Transverse colon (tissue), 4 donors: ENCODE data around the gene CALM1. TPM values are rescaled to one million over a fixed set of nuclear protein-coding genes. Genes with fewer than 3 reads are reported as not detected.
A peak's percentile ranks its signal among the peaks of the same experiment; 100 is the strongest.

Experiments
- DNase-seq: peaks from one replicate; pipeline ENCODE4 v3.0.0-alpha.2; 2019
- H3K27ac ChIP-seq, 4 donors: fragments of 200-600 bp; sonication (generic); 2 replicates each; pipeline ENCODE4 v1.5.1; 2016 to 2018; ENCODE audit warnings: inconsistent platforms in 4 of 4
- H3K27me3 ChIP-seq: fragments of 200-600 bp; sonication (generic); 2 replicates; pipeline ENCODE4 v1.5.1; 2017; ENCODE audit warnings: inconsistent platforms
- H3K36me3 ChIP-seq, 4 donors: fragments of 200-600 bp; sonication (generic); 2 replicates each; pipeline ENCODE4 v1.5.1; 2017 to 2019; ENCODE audit warnings: inconsistent platforms in 4 of 4
- H3K4me1 ChIP-seq, 4 donors: fragments of 200-600 bp; sonication (generic); 2 replicates each; pipeline ENCODE4 v1.5.1; 2017 to 2020; ENCODE audit warnings: inconsistent platforms in 4 of 4
- H3K4me3 ChIP-seq, 4 donors: fragments of 200-600 bp; sonication (generic); 1 replicate in 1 of 4; 2 replicates in 3 of 4; pipeline versions ENCODE4 v1.5.1 to v1.6.1; 2017 to 2019; ENCODE audit warnings: inconsistent platforms in 4 of 4
- H3K9me3 ChIP-seq, 2 donors: fragments of 200-600 bp; sonication (generic); 2 replicates each; pipeline ENCODE4 v1.5.1; 2017 to 2019; ENCODE audit warnings: inconsistent platforms in 2 of 2
- CTCF ChIP-seq, 5 experiments: fragments of 200-600 bp in 3 of 5; fragments of 450-650 bp in 2 of 5; sonication (generic) in 3 of 5; IDR thresholded peaks; 1 replicate in 2 of 5; 2 replicates in 3 of 5; pipeline ENCODE4 v1.5.1; 2016 to 2017; ENCODE audit warnings: antibody characterized with exemption in 5 of 5, inconsistent platforms in 3 of 5, mild to moderate bottlenecking in 2 of 5, moderate library complexity in 1 of 5
- EP300 ChIP-seq: sonication (generic); formaldehyde crosslinking; IDR thresholded peaks from one replicate; pipeline ENCODE4 v1.6.1; 2017; ENCODE audit warnings: antibody characterized with exemption, low read depth
- POLR2A ChIP-seq: fragments of 450-650 bp; IDR thresholded peaks from one replicate; pipeline ENCODE4 v1.6.1; 2016; ENCODE audit warnings: antibody characterized with exemption, mild to moderate bottlenecking, moderate library complexity
- POLR2AphosphoS5 ChIP-seq, 3 donors: sonication (generic); formaldehyde crosslinking; IDR thresholded peaks; one replicate each; pipeline ENCODE4 v1.6.1; 2016; ENCODE audit warnings: antibody characterized with exemption in 3 of 3
- WGBS, 2 donors: methylation state at CpG; one replicate each; pipeline ENCODE4 v1.1.5; 2018; ENCODE audit warnings: low coverage in 1 of 2; 5-methylcytosine and 5-hydroxymethylcytosine counted together
- in situ Hi-C, 4 donors: fragments of 200-750 bp; cut with MboI; loops; one replicate each; pipeline versions ENCODE4 v1.15.0 to v1.15.1; 2017; ENCODE audit warnings: low sequenced_read_pairs in 3 of 4, low pct_ligation_motif_present in 1 of 4, low pct_unique_long_range_greater_than_20kb in 1 of 4
- intact Hi-C: fragments of 100-400 bp; cut with DNase I; formaldehyde crosslinking; loops from one replicate; pipeline ENCODE4 v1.15.1; 2023; ENCODE audit warnings: low total_unique reads
- total RNA-seq, 4 donors: library from RNA; depleted of rRNA; stranded (reverse); fragments of >200 nt; gene quantifications; one replicate each; pipeline ENCODE4 v1.1.0, GENCODE V29; 2016

The CALM1 gene
- total RNA-seq, 4 donors from 2014 or later, result 297 to 1,199 (median 723) TPM

GRCh38 chr14:90405101-90405500 lies 8.3 kb downstream of the CALM1 start:
- Histone ChIP-seq H3K4me3 (no peak overlapping the region), H3K9me3 (no peaks in the 10 kb centered on the region), H3K4me1 (peaks cover 8 to 66% (median 36%) of the 10 kb centered on the region in 4 donors), H3K27me3 (no peaks in the 10 kb centered on the region), H3K36me3 (peaks cover 0 to 59% (median 33%) of the 10 kb centered on the region in 4 donors), H3K27ac (peak overlapping the region; percentile 45 to 96 (median 86))
- in situ Hi-C loops, result loop anchor here in 3 of 4 donors (10.0 to 25.0 kb wide), 2 partner anchors 282 to 290 kb away; no protein-coding TSS in a partner anchor
- WGBS, 2 donors, result 78 to 81% methylated on average over 6 to 9 of the region's 9 CpGs
- TF ChIP-seq POLR2A (no peak), POLR2AphosphoS5 (IDR thresholded peaks at IDR 0.05) (no peak), EP300 (no peak), CTCF (IDR thresholded peaks at IDR 0.05) (no peak)
- DNase-seq, result no peak
- intact Hi-C loops, result loop anchor here (10.0 kb wide), 1 partner anchor 240 kb away; no protein-coding TSS in a partner anchor

GRCh38 chr14:90405755-90406154 lies 8.9 kb downstream of the CALM1 start:
- Histone ChIP-seq H3K27ac (peak overlapping the region; percentile 45 to 96 (median 86)), H3K27me3 (no peaks in the 10 kb centered on the region), H3K4me3 (no peak overlapping the region), H3K36me3 (peaks cover 0 to 55% (median 32%) of the 10 kb centered on the region in 4 donors), H3K4me1 (peaks cover 4 to 62% (median 30%) of the 10 kb centered on the region in 4 donors), H3K9me3 (no peaks in the 10 kb centered on the region)
- 69 to 84% methylated on average over 3 to 4 of the region's 4 CpGs for WGBS, 2 donors
- in situ Hi-C loops, result loop anchor here in 3 of 4 donors (10.0 to 25.0 kb wide), 2 partner anchors 282 to 289 kb away; no protein-coding TSS in a partner anchor
- DNase-seq, result no peak
- TF ChIP-seq POLR2AphosphoS5 (IDR thresholded peaks at IDR 0.05), result no peak
- no peak for TF ChIP-seq CTCF (IDR thresholded peaks at IDR 0.05)
- TF ChIP-seq POLR2A, result no peak
- no peak for TF ChIP-seq EP300
- intact Hi-C loops, result loop anchor here (10.0 kb wide), 1 partner anchor 239 kb away; no protein-coding TSS in a partner anchor

GRCh38 chr14:90406384-90406798 lies 9.6 kb downstream of the CALM1 start:
- intact Hi-C loops, result loop anchor here (10.0 kb wide), 1 partner anchor 238 kb away; no protein-coding TSS in a partner anchor
- H3K27ac ChIP-seq, result peak overlapping the region; percentile 23 to 96 (median 86)

More at GRCh38 chr14:90406384-90406798, 9.6 kb downstream of the CALM1 start:
- no peak for TF ChIP-seq POLR2A
- TF ChIP-seq EP300, result no peak
- TF ChIP-seq POLR2AphosphoS5 (IDR thresholded peaks at IDR 0.05), result no peak
- TF ChIP-seq CTCF (IDR thresholded peaks at IDR 0.05), result no peak
- H3K4me3 ChIP-seq, result no peak overlapping the region
- H3K9me3 ChIP-seq, result no peaks in the 10 kb centered on the region
- H3K4me1 ChIP-seq, result peaks cover 3 to 56% (median 23%) of the 10 kb centered on the region in 4 donors
- no peak for DNase-seq
- H3K27me3 ChIP-seq, result no peaks in the 10 kb centered on the region
- H3K36me3 ChIP-seq, result peaks cover 0 to 49% (median 28%) of the 10 kb centered on the region in 4 donors
- 60 to 66% methylated on average over 1 to 3 of the region's 3 CpGs for WGBS, 2 donors
- in situ Hi-C loops, result loop anchor here in 3 of 4 donors (10.0 to 25.0 kb wide), 2 partner anchors 281 to 288 kb away; no protein-coding TSS in a partner anchor
